Fibroblast of skin of right quadriceps (primary cell): ENCODE results near the gene OLFML1.

ENCODE experiments used
- DNase-seq: peaks from one replicate; pipeline ENCODE4 v3.0.0-alpha.2; 2013

OLFML1 gene

GRCh38 chr11:7533199-7534041, 48.1 kb downstream of the OLFML1 start:
- no peak for DNase-seq

GRCh38 chr11:7534042-7534378, 48.7 kb downstream of the OLFML1 start:
- DNase-seq, result no peak

- no peak for DNase-seq
These were observed 50.8 kb downstream of the OLFML1 start for GRCh38 chr11:7536100-7536499.

- DNase-seq, result no peak
These were observed 52.0 kb downstream of the OLFML1 start for GRCh38 chr11:7537265-7537664.

- no peak for DNase-seq
These were observed 52.7 kb downstream of the OLFML1 start for GRCh38 chr11:7538031-7538430.

- no peak for DNase-seq
These were observed 53.5 kb downstream of the OLFML1 start for GRCh38 chr11:7538466-7539454.

- no peak for DNase-seq
These were observed 55.7 kb downstream of the OLFML1 start for GRCh38 chr11:7540830-7541555.

GRCh38 chr11:7543302-7543701, 58.0 kb downstream of the OLFML1 start:
- DNase-seq, result no peak

- DNase-seq, result no peak
These were observed 58.7 kb downstream of the OLFML1 start for GRCh38 chr11:7544021-7544420.

- no peak for DNase-seq
These were observed 60.3 kb downstream of the OLFML1 start for GRCh38 chr11:7545611-7546010.

GRCh38 chr11:7546324-7546791, 61.1 kb downstream of the OLFML1 start:
- no peak for DNase-seq

- DNase-seq, result no peak
These were observed 62.4 kb downstream of the OLFML1 start for GRCh38 chr11:7547687-7548086.

- no peak for DNase-seq
These were observed 63.5 kb downstream of the OLFML1 start for GRCh38 chr11:7548659-7549274.

GRCh38 chr11:7549681-7550080, 64.4 kb downstream of the OLFML1 start:
- no peak for DNase-seq

- peak; percentile 71 for DNase-seq
These were observed 66.3 kb downstream of the OLFML1 start for GRCh38 chr11:7551571-7551970.

GRCh38 chr11:7552666-7553065, 67.4 kb downstream of the OLFML1 start:
- DNase-seq, result no peak

- no peak for DNase-seq
These were observed 69.9 kb downstream of the OLFML1 start for GRCh38 chr11:7555052-7555699.

- no peak for DNase-seq
These were observed 72.7 kb downstream of the OLFML1 start for GRCh38 chr11:7558046-7558445.

GRCh38 chr11:7559398-7560283, 74.3 kb downstream of the OLFML1 start:
- DNase-seq, result peak; percentile 20
